22Rv1 (cell line): Measurements from ENCODE around the gene TAF15.

ENCODE experiments used
- ZFX ChIP-seq: fragments of 450-650 bp; IDR thresholded peaks from 2 replicates; pipeline ENCODE4 v1.6.1; 2017; ENCODE audit warnings: antibody characterized with exemption, borderline replicate concordance
- TF ChIP-seq, protein P1 (sequence below): fragments of 450-650 bp; IDR thresholded peaks from 2 replicates; pipeline ENCODE4 v1.5.1; 2017; ENCODE audit warnings: mild to moderate bottlenecking

DNA sequence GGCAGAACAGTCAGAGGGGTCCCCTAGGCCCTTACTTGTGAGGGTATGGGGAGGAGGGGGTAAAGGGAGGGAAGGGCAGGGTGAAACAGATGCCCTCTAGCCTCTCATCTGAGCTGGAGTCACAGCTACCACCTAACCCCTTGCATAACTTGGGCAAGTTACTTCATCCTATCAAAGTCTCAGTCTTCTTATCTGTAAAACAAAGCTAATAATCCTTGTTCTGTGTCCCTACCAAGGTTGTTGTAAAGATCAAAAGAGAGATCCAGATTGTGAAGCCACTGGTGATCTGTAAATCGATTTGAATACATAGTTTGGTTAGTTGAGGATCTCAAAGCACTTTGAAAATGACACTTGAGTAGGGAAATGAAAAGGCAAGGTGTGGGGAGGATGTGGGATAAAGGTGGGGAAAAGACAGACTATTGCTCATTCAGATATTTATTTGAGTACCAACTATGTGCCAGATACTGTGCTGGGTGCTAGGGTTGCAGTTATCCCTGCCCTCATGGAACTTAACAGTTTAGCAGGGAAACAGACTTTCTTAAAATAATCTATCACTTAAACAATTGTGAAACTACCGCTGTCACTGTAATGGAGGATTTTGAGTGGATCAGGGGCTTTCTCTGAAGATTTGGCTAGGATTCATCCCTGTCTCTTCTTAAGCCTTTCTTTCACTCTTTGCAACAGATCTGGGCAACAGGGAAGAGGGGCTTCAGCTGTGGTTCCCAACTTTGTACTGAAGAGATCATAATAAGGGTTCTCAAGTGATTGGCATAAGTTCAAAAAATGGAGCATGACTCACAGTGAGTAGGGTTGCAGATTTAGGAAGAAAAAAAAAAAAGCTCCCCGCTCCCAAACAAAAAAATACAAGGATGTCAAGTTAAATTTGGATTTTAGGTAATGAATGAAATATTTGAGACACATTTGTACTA lies 56.4 kb downstream of the TAF15 start:
- TF ChIP-seq, protein P1, sequence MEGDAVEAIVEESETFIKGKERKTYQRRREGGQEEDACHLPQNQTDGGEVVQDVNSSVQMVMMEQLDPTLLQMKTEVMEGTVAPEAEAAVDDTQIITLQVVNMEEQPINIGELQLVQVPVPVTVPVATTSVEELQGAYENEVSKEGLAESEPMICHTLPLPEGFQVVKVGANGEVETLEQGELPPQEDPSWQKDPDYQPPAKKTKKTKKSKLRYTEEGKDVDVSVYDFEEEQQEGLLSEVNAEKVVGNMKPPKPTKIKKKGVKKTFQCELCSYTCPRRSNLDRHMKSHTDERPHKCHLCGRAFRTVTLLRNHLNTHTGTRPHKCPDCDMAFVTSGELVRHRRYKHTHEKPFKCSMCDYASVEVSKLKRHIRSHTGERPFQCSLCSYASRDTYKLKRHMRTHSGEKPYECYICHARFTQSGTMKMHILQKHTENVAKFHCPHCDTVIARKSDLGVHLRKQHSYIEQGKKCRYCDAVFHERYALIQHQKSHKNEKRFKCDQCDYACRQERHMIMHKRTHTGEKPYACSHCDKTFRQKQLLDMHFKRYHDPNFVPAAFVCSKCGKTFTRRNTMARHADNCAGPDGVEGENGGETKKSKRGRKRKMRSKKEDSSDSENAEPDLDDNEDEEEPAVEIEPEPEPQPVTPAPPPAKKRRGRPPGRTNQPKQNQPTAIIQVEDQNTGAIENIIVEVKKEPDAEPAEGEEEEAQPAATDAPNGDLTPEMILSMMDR, result no peak
- no peak for TF ChIP-seq ZFX
